WERI-Rb-1 (cell line): ENCODE results near the gene RBFOX1.

Experiments used
- DNase-seq: peaks from one replicate; pipeline ENCODE4 v3.0.0-alpha.2; 2020
- H3K27ac ChIP-seq: fragments of 250-450 bp; sonication (Bioruptor Pico); 2 replicates; pipeline ENCODE4 v1.5.1; 2020; ENCODE audit warnings: mild to moderate bottlenecking, moderate library complexity
- H3K27me3 ChIP-seq: fragments of 250-450 bp; sonication (Bioruptor Pico); 2 replicates; pipeline ENCODE4 v1.5.1; 2021; ENCODE audit warnings: mild to moderate bottlenecking, low read depth, moderate library complexity; ENCODE audit not compliant: insufficient read depth, severe bottlenecking
- H3K36me3 ChIP-seq: fragments of 250-450 bp; sonication (Bioruptor Pico); 2 replicates; pipeline ENCODE4 v1.5.1; 2020; ENCODE audit warnings: mild to moderate bottlenecking, moderate library complexity
- H3K4me3 ChIP-seq: 2 replicates; pipeline ENCODE4 v1.5.1; 2011; ENCODE audit warnings: low read depth, mild to moderate bottlenecking, control low read depth, low read length
- H3K9me3 ChIP-seq: fragments of 250-450 bp; sonication (Bioruptor Pico); 2 replicates; pipeline ENCODE4 v1.5.1; 2021; ENCODE audit warnings: mild to moderate bottlenecking, moderate library complexity; ENCODE audit not compliant: severe bottlenecking
- TF ChIP-seq, protein P1 (sequence below): IDR thresholded peaks from 2 replicates; pipeline ENCODE4 v1.5.1; 2011; ENCODE audit warnings: low read depth, mild to moderate bottlenecking, control low read depth, inconsistent platforms, low read length

Gene RBFOX1

DNA sequence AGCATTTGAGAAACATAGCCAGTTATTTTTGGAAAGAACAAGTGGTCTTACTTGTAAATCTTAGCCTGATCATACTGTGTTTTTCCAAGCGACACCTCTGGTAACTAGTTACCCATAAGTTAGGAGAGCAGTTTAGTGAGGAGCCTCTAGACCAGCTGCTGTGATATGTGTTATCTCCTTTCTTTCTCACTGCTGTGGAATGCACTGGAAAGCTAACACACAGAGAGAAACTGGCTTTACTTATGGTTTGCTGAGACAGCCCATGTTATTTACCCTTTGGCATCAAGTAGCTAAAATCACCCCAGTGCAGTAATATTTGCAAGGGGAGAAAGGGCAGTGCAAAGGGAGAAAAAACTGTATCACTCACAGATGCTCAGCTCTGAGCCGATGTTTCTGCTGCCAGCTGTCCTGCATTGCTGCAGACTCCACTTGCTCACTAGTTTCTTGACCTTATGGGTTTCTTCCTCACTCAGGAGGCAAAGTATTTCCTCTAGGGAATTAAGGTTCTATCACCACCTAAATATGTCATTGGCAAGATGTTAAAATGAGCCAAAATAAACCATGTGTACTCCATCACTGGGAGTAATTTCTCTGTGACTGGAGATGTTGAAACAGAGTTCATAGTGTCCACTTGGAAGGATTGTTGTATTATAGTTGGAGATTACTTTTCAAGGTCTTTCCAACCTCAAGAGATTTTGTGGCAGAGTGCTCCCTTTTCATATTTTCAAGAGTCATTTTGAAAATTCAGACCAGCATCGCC is 2.3 kb downstream of the RBFOX1 start:
- H3K9me3 ChIP-seq = no peaks in the 10 kb centered on the region

DNA sequence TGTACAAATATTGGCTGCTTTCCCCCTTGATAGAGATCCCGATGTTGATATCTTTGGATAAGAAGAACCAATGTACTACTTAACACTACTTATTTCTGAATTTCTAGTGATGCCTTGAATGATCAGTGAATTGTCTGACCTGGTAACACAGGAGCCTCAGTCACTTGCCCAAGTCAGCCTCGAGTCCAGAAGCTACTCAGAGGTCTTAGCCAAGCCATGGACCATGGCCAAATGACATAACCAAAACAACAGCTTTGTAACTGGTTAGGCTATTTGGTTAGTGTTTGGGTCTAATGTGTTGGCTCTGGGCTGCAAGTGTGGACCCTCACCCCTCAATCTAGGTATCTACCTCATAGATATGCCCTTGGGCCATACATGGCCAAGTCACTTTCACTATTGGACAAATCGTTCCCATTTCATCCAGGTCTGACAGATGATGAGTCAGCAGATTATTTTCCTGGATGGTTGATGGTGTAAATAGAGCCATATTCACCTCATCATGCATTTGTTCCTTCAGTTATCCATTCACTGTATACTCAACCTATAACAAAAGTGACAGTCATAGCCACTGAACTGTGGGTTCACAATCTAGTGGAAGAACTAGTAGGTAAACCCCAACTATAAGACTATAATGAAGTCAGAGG is 3.5 kb downstream of the RBFOX1 start:
- DNase-seq = no peak
- TF ChIP-seq, protein P1, sequence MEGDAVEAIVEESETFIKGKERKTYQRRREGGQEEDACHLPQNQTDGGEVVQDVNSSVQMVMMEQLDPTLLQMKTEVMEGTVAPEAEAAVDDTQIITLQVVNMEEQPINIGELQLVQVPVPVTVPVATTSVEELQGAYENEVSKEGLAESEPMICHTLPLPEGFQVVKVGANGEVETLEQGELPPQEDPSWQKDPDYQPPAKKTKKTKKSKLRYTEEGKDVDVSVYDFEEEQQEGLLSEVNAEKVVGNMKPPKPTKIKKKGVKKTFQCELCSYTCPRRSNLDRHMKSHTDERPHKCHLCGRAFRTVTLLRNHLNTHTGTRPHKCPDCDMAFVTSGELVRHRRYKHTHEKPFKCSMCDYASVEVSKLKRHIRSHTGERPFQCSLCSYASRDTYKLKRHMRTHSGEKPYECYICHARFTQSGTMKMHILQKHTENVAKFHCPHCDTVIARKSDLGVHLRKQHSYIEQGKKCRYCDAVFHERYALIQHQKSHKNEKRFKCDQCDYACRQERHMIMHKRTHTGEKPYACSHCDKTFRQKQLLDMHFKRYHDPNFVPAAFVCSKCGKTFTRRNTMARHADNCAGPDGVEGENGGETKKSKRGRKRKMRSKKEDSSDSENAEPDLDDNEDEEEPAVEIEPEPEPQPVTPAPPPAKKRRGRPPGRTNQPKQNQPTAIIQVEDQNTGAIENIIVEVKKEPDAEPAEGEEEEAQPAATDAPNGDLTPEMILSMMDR = no peak
- Histone ChIP-seq H3K27ac (no peak overlapping the region), H3K27me3 (no peaks in the 10 kb centered on the region), H3K36me3 (no peaks in the 10 kb centered on the region), H3K4me3 (no peak overlapping the region), H3K9me3 (no peaks in the 10 kb centered on the region)

More for the DNA sequence above, 2.3 kb downstream of the RBFOX1 start:
- TF ChIP-seq, protein P1 = no peak
- no peaks in the 10 kb centered on the region for H3K36me3 ChIP-seq
- DNase-seq = no peak
- no peak overlapping the region for H3K27ac ChIP-seq
- H3K27me3 ChIP-seq = no peaks in the 10 kb centered on the region
- no peak overlapping the region for H3K4me3 ChIP-seq

DNA sequence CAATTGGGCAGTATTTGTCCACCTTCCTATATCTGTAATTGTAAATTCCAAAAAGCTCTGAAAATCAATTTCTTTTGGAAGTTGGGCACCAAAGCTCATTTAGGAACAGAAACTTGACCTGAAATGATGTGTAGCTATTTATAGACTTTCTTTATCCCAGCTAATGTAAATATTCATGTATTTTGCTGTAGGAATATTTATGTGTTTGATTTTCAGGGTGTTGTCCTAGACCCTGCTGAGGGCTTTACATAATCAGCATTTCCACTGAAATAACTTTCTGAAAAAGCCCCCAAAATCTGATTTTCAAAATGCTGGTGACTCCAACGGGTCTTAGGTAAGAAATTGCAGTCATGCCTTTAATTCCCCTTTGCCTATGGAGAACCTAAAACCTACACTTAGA is 4.1 kb downstream of the RBFOX1 start:
- Histone ChIP-seq H3K36me3 (no peaks in the 10 kb centered on the region), H3K27ac (no peak overlapping the region), H3K4me3 (no peak overlapping the region), H3K9me3 (no peaks in the 10 kb centered on the region), H3K27me3 (no peaks in the 10 kb centered on the region)
- TF ChIP-seq, protein P1 = no peak
- no peak for DNase-seq

DNA sequence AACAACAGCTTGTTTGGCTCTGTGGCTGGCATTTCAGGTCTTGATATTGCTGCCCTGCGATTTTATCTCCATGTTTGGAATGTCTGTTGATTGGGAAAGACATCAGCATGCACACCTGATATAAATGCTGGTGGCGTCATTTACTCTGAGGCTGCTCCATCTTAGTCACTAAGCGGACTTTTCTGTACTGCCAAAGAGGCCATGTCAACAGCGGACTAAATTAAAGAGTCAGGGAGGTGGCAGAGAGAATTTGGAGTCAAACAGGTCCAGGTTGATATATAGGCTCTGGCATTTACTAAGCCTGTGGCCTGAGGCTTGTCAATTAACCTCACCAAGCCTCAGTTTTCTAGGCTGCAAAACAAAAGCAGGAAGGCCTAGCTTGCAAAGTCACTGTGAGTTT is 6.2 kb downstream of the RBFOX1 start:
- Histone ChIP-seq H3K27ac (no peak overlapping the region), H3K4me3 (no peak overlapping the region), H3K36me3 (no peaks in the 10 kb centered on the region), H3K9me3 (no peaks in the 10 kb centered on the region), H3K27me3 (no peaks in the 10 kb centered on the region)
- no peak for DNase-seq
- TF ChIP-seq, protein P1 = no peak

DNA sequence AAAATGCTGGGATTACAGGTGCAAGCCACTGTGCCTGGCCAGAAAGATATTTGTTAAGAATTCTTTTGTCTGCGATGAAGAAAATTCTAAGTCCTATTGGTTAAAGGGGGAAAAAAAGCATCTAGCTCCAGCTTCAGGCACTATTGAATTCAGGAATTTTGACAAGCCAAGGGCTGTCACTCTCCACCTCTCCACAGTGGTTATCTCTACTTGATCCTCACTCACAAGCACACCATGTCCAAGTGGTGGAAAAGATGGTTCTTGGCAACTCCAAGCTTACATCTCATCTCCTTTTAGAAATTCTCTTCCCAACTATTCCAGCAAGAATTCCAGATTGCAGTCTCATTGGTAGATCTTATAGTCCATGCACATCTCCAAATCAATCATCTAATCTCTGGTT is 7.1 kb downstream of the RBFOX1 start:
- no peak overlapping the region for H3K27ac ChIP-seq
- H3K36me3 ChIP-seq = no peaks in the 10 kb centered on the region
- H3K4me3 ChIP-seq = no peak overlapping the region
- TF ChIP-seq, protein P1 = no peak
- no peaks in the 10 kb centered on the region for H3K9me3 ChIP-seq
- no peaks in the 10 kb centered on the region for H3K27me3 ChIP-seq
- DNase-seq = no peak

DNA sequence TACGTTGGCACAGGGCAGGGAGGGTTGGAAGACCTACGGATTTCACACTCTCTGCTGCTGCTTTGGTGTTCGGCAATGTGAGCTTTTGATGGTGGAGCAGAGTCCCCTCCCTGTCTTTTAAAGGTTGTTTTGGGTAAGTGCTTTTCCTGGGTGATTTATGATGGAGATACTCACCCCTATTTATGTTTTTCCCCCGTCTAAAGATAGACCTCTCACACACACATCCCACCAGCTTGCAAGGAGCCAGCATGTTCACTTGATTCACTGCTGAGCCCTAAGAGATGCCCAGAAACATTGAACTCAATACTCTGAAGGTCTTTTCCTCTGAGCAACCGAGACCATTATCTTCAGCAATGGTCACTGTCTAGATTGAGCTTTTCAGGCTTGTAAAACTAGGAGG is 8.3 kb downstream of the RBFOX1 start:
- Histone ChIP-seq H3K4me3 (no peak overlapping the region), H3K27ac (no peak overlapping the region), H3K36me3 (no peaks in the 10 kb centered on the region), H3K27me3 (no peaks in the 10 kb centered on the region), H3K9me3 (no peaks in the 10 kb centered on the region)
- DNase-seq = no peak
- TF ChIP-seq, protein P1 = no peak
